T-helper 2 cell treated with Interferon-gamma antibody and Interleukin-4, amounts not matched to agents 100 ng/mL and 5 ng/mL, for 36 hours (primary cell): ENCODE data around the gene EML3. TPM values are rescaled to one million over a fixed set of nuclear protein-coding genes. Genes with fewer than 3 reads are reported as not detected.
"Not testable (repeated sequence)": the region's sequence is repeated elsewhere in the genome, so short reads cannot be mapped to it uniquely, and the experiment has no call there.

ENCODE experiments used
- intact Hi-C: fragments of 100-400 bp; cut with micrococcal nuclease; formaldehyde crosslinking; loops from one replicate; pipeline ENCODE4 v1.15.1; 2023
- total RNA-seq: library from RNA; stranded (reverse); gene quantifications from 2 replicates; pipeline ENCODE4 v1.2.3, GENCODE V29; 2022

Gene EML3
- total RNA-seq, 1 donor from 2014 or later: 133 TPM

DNA sequence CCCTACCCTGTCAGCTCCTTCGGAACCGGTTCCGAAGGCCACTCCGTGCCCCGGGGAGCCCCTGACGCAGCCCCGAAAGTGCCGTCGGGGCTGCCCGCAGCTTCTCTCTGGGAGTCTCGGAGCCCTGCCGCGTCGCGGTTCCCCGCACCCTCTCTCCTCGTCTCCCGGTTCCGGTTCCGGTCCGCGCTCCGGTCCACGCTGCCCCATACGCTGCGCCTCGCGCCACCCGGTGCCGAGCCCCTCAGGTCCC lies 11.5 kb downstream of the EML3 start:
- intact Hi-C loops: loop anchor here (1.0 to 2.0 kb wide), 3 partner anchors 52 to 126 kb away; partner anchors contain the start of genes C11orf98, CSKMT, HNRNPUL2 and INTS5

DNA sequence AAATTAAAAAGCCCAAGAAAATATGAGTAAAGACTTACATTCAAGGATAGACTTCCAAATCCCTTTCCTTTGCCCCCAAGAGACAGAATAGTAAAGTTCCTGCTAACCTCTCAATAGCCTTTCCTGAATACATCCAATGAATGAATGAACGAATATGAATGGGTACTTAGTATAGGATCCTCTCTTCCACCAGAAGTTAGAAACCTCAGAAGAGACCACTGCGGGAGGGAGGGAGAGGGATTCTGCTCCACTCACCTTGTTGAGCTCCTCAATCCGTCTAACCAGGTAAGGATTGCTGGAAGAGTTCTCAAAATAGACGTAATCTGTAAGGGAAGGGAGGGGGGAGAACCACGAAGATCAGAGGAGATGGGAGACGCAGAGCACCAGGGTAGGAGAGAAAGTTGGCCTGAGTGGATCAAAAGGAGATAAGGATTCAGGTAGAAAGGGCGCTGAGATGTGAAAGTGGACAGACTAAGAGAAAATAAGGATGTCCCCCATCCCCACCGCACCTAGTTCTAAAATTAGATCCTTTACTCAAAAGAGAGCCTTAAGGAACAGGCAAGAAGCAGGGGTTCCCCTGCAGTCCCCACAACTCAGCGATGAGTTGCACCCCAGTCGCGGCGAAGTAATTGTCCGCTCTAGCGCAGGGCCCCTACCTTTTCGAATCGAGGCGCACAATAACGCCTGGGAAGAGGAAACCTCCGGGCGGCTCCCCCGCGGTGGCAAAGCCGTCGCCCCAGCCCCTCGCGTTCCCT lies 12.0 kb downstream of the EML3 start:
- intact Hi-C loops: loop anchor here (1.0 to 2.0 kb wide), 3 partner anchors 52 to 127 kb away; partner anchors contain the start of genes C11orf98, CSKMT, HNRNPUL2 and INTS5

- intact Hi-C loops: loop anchor here (1.0 to 2.0 kb wide), 5 partner anchors 9 to 281 kb away; partner anchors contain the start of genes C11orf98, CSKMT, INTS5 and SLC3A2
These were observed 12.7 kb downstream of the EML3 start for GRCh38 chr11:62599901-62600300.

DNA sequence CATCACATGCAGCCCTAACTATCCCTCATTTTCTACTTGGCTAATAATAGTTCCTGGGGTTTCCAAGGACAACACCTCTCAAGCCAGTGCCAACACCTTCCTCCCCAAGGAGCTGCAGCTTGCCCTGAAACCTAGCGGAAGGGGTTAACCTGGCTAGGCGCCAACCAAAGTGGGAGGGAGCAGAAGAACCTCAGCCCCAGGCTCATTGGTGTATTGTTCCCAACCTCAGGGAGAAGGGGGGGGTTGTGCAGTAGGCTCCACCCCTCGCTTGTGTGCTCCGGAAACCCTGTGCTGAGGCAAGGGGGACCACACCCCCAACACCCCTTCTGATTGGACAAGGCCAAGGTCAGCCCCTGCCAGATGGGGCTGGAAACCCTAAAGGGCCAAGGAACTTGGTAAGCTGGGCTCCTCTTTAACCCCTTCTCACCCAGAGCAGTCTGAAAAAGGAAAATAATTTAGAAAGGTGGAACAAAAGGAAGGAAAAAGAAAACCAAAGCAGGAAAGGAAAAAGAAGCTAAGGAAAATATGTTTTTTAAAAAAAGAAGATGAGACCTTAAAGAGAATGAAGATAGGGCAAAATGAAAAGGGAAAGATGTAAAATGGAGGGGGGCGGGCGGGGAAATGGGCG lies 13.4 kb downstream of the EML3 start:
- intact Hi-C loops: loop anchor here (1.0 to 2.0 kb wide), 3 partner anchors 8 to 282 kb away; partner anchors contain the start of genes SLC3A2 and TUT1

DNA sequence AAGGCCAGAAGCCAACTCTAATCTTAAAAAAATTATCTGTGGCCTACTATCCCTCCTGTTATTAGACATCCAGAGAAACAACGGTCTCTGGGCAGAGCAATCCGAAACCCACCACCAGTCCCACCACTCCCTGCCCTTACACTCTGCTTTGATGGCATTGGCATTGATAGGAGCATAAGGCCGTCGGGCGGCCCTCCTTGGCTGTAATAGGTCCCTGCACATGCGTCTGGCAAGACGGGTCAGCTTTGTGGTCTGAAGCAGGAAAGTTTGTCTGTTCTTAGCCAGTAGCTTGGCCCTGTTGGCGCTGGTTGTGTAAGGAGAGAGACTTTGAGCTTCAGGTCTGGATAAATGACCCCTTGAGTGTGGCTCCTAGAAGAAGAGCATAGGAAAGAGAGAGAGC lies 17.5 kb downstream of the EML3 start:
- intact Hi-C loops: no loop called here

GRCh38 chr11:62593434-62594044 lies 19.0 kb downstream of the EML3 start:
- intact Hi-C loops: loop anchor here (1.0 to 5.0 kb wide), 4 partner anchors 101 to 264 kb away; partner anchors contain the start of genes BSCL2, GNG3 and TMEM179B

DNA sequence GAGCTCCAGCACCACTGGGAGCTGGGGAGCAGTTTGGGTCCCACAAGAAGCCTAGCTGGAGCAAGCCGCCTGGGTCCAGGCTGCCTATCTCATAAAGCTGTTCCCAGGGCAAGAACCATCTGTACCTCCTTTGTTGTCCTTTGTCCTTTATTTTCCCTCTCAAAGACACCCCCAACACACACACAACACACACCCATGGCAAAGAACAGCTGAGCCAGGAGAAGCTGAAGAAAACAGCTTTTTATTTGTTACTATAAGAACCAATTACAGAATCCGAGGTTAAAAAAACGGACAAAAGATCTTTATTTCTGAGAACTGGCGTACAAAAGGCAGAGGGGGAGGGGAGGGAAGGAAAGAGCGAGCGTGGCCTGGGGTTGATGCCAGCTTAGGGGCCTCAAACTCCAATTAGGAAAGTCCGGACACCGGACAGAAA lies 19.6 kb downstream of the EML3 start:
- intact Hi-C loops: loop anchor here (1.0 to 5.0 kb wide), 4 partner anchors 101 to 264 kb away; partner anchors contain the start of genes BSCL2, GNG3 and TMEM179B

GRCh38 chr11:62592146-62592815 lies 20.3 kb downstream of the EML3 start:
- intact Hi-C loops: loop anchor here (5.0 kb wide), 3 partner anchors 115 to 265 kb away; partner anchors contain the start of genes BSCL2, GNG3 and TMEM179B

GRCh38 chr11:62591448-62592145 lies 21.0 kb downstream of the EML3 start, which contains the start of gene TUT1:
Gene TUT1 (minus strand): TSS chr11:62591523. CDS start chr11:62591485, 38 bp downstream.
- intact Hi-C loops: loop anchor here (1.0 to 5.0 kb wide), 11 partner anchors 8 to 289 kb away; partner anchors contain the start of genes B3GAT3, BSCL2, C11orf98 and CSKMT

DNA sequence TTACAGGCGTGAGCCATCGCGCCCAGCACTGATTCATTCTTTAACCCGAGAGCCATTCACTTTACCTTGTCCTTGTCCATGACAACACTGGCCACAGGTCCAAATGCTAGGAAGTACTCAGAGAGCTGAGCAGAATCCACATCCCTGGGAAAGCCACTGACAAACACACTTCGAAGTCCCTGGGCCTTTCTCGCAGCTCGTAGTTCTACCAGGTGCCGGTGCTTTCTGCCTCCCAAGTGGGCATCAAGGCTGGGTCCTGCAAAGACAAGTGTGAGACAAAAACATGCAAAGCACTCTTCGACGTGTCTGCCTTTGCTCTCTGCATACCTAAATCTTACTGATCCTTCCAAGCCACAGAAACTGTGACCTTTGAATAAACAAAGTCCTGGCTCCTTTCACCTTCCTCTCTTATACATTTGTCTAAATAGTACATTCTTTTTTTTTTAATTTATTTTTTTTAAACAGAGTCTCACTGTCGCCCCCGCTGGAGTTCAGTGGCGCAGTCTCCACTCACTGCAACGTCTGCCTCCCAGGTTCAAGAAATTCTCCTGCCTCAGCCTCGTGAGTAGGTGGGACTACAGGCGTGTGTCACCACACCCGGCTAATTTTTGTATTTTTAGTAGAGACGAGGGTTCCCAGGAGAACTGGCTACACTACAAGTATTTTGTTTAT lies 23.5 kb downstream of the EML3 start:
- intact Hi-C loops: no loop called here

DNA sequence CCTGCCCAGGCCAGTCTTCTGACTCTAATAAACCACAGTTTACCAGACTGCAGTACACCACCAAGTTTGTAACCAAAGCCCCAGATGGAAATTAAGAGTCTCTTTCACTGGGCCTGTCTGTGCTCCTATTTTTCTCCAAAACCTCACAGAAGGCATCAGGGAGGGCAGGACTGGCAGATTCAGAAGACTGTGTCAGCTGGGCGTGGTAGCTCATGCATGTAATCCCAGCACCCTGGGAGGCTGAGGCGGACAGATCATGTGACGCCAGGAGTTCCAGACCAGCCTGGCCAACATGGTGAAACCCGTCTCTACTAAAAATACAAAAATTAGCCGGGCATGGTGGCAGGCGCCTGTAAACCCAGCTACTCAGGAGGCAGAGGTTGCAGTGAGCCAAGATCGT lies 27.2 kb downstream of the EML3 start:
- intact Hi-C loops: not testable (repeated sequence)

GRCh38 chr11:62581735-62582134 lies 30.8 kb downstream of the EML3 start:
- intact Hi-C loops: not testable (repeated sequence)

DNA sequence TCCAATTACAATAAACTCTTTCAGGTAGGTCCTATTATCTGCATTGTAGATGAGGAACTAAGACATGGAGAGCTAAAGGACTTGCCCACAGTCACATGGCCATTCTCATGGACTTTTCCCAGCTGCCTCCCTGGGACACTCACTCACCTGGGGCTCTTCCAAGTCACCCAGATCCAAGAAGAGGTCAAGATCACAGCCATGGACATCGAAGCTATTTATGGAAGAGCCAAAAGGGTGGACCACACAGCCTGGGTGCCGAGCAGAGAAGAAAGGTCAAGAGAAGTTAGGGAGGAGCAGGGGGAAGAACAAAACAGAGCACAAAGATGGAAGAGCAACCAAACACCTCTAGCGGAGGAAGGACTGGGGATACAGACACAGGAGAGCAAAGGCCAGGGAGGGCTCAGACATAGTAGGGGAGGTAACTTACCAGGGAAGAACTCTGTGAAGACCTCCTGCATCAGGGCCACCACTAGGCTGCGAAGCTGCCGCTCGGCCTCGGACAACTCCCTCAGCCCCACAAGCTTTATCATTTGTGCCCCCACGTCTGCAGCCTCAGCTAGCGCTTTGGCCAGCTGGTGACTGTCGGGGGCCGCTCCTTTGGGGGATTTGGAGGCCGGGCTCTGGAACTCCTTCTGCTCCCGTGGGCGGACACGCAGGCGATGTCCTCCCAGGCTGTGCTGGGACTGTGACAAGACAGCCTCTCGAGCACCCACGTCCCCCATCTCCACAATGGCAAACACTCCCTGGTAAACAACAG lies 31.4 kb downstream of the EML3 start:
- intact Hi-C loops: no loop called here

GRCh38 chr11:62579252-62579651 lies 33.3 kb downstream of the EML3 start:
- intact Hi-C loops: no loop called here

DNA sequence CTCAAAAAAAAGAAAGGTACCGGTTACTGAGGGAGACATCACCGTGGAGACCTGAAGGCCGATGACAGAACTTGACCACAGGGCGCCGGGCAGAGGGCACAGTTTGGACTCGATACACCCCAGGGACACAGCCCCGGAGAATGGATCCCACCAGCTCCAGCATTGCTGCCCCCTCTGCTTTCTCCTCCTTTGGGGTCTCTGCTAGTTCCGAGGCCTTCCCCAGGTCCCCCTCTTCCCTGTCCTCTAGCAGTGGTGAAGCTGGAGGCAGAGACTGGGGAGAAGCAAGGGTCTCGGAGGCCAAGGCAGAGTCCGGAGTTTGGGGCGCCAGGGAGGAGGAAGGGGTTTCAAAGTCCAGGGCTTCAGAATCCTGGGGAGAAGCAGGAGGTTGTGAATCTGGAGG lies 34.0 kb downstream of the EML3 start:
- intact Hi-C loops: no loop called here

- intact Hi-C loops: no loop called here
These were observed 35.4 kb downstream of the EML3 start for GRCh38 chr11:62577046-62577714.

GRCh38 chr11:62575837-62576236 lies 36.7 kb downstream of the EML3 start:
- intact Hi-C loops: no loop called here

GRCh38 chr11:62575156-62575555 lies 37.4 kb downstream of the EML3 start:
- intact Hi-C loops: no loop called here
